OCI-LY1 (cell line): ENCODE results near the gene NPIPB8.
"Not testable (repeated sequence)": the region's sequence is repeated elsewhere in the genome, so short reads cannot be mapped to it uniquely, and the experiment has no call there.

Experiments used
- H2AFZ ChIP-seq: fragments of 200-600 bp; sonication (generic), shearing (Covaris generic); 2 replicates; pipeline ENCODE4 v1.6.0; 2014; ENCODE audit warnings: antibody characterized with exemption, mild to moderate bottlenecking, low read length
- H3F3A ChIP-seq: fragments of 200-600 bp; sonication (generic), shearing (Covaris generic); 2 replicates; pipeline ENCODE4 v1.6.0; 2014; ENCODE audit warnings: mild to moderate bottlenecking, antibody characterized with exemption, low read length, moderate library complexity; ENCODE audit not compliant: insufficient read depth
- H3K27ac ChIP-seq: fragments of 200-600 bp; sonication (generic); 2 replicates; pipeline ENCODE4 v1.5.1; 2014; ENCODE audit warnings: low read length, mixed run types, mild to moderate bottlenecking, low read depth; ENCODE audit not compliant: poor library complexity, severe bottlenecking
- H3K27me3 ChIP-seq: fragments of 200-600 bp; sonication (generic); 2 replicates; pipeline ENCODE4 v1.6.0; 2014; ENCODE audit warnings: antibody characterized with exemption, mild to moderate bottlenecking, low read length, moderate library complexity; ENCODE audit not compliant: insufficient read depth
- H3K36me3 ChIP-seq: fragments of 200-600 bp; sonication (generic); 2 replicates; pipeline ENCODE4 v1.6.1; 2014; ENCODE audit warnings: mild to moderate bottlenecking, antibody characterized with exemption, low read length, moderate library complexity, mixed read lengths; ENCODE audit not compliant: insufficient read depth
- H3K4me1 ChIP-seq: fragments of 200-600 bp; sonication (generic); 2 replicates; pipeline ENCODE4 v1.5.1; 2014; ENCODE audit warnings: mild to moderate bottlenecking, low read length, moderate library complexity; ENCODE audit not compliant: insufficient read depth, severe bottlenecking
- H3K4me2 ChIP-seq: fragments of 200-600 bp; sonication (generic), shearing (Covaris generic); 2 replicates; pipeline ENCODE4 v1.6.1; 2014; ENCODE audit warnings: low read length
- H3K4me3 ChIP-seq: fragments of 200-600 bp; sonication (generic); 2 replicates; pipeline ENCODE4 v1.5.1; 2014; ENCODE audit warnings: low read length, low read depth, mild to moderate bottlenecking, mixed read lengths; ENCODE audit not compliant: poor library complexity, severe bottlenecking
- H3K79me2 ChIP-seq: fragments of 200-600 bp; shearing (Covaris generic); 2 replicates; pipeline ENCODE4 v1.6.1; 2016; ENCODE audit warnings: mixed run types, low read length, mixed read lengths; ENCODE audit not compliant: insufficient read depth
- H3K9ac ChIP-seq: fragments of 200-600 bp; sonication (generic), shearing (Covaris generic); 2 replicates; pipeline ENCODE4 v1.6.1; 2014; ENCODE audit warnings: mild to moderate bottlenecking, low read length, mixed read lengths
- H3K9me2 ChIP-seq: fragments of 200-600 bp; sonication (generic), shearing (Covaris generic); 2 replicates; pipeline ENCODE4 v1.6.1; 2014; ENCODE audit warnings: low read depth, mild to moderate bottlenecking, low read length, mixed read lengths
- H3K9me3 ChIP-seq: fragments of 200-600 bp; shearing (Covaris generic); 2 replicates; pipeline ENCODE4 v1.6.1; 2014; ENCODE audit warnings: low read length, mixed read lengths
- H4K20me1 ChIP-seq: fragments of 200-600 bp; sonication (generic), shearing (Covaris generic); 2 replicates; pipeline ENCODE4 v1.6.0; 2016; ENCODE audit warnings: mild to moderate bottlenecking, low read length; ENCODE audit not compliant: insufficient read depth
- CTCF ChIP-seq: fragments of 200-600 bp; sonication (generic), shearing (Covaris generic); IDR thresholded peaks from 2 replicates; pipeline ENCODE4 v1.5.1; 2017; ENCODE audit warnings: mild to moderate bottlenecking, antibody characterized with exemption, low read length, moderate library complexity, mixed read lengths
- EZH2 ChIP-seq: fragments of 200-600 bp; sonication (generic), shearing (Covaris generic); IDR thresholded peaks from 2 replicates; pipeline ENCODE4 v1.8.0; 2017; ENCODE audit warnings: borderline replicate concordance, mixed run types, mild to moderate bottlenecking, antibody characterized with exemption, low read length, moderate library complexity, mixed read lengths

Gene NPIPB8

GRCh38 chr16:28621481-28622155 is 16.2 kb upstream of the NPIPB8 start:
- no peak overlapping the region for H3K9ac ChIP-seq
- H3K9me3 ChIP-seq = no peaks in the 10 kb centered on the region
- H2AFZ ChIP-seq = no peak overlapping the region
- no peak for TF ChIP-seq CTCF
- no peak for TF ChIP-seq EZH2
- no peak overlapping the region for H3K4me3 ChIP-seq
- no peaks in the 10 kb centered on the region for H3K9me2 ChIP-seq
- H3K36me3 ChIP-seq = no peaks in the 10 kb centered on the region
- H3K27ac ChIP-seq = no peak overlapping the region
- H3K4me1 ChIP-seq = peaks cover 11% of the 10 kb centered on the region
- H3K79me2 ChIP-seq = no peaks in the 10 kb centered on the region
- no peaks in the 10 kb centered on the region for H4K20me1 ChIP-seq
- no peaks in the 10 kb centered on the region for H3K27me3 ChIP-seq
- no peaks in the 10 kb centered on the region for H3F3A ChIP-seq
- H3K4me2 ChIP-seq = no peak overlapping the region

- H3K79me2 ChIP-seq, H3K9ac ChIP-seq, H3K4me1 ChIP-seq, H3K27me3 ChIP-seq, H2AFZ ChIP-seq, H3F3A ChIP-seq, H3K36me3 ChIP-seq, H3K9me2 ChIP-seq, H3K9me3 ChIP-seq, H3K4me2 ChIP-seq, H3K27ac ChIP-seq, H3K4me3 ChIP-seq, H4K20me1 ChIP-seq: not testable (repeated sequence)
Observed at GRCh38 chr16:28622532-28623171, 15.2 kb upstream of the NPIPB8 start.

GRCh38 chr16:28623172-28623711 is 14.6 kb upstream of the NPIPB8 start:
- H4K20me1 ChIP-seq = no peaks in the 10 kb centered on the region
- no peaks in the 10 kb centered on the region for H3K36me3 ChIP-seq
- H3K9me2 ChIP-seq = no peaks in the 10 kb centered on the region
- no peaks in the 10 kb centered on the region for H3K27me3 ChIP-seq
- H3K4me3 ChIP-seq = peak overlapping the region; percentile 37
- H3K9ac ChIP-seq = no peak overlapping the region
- H3K79me2 ChIP-seq = no peaks in the 10 kb centered on the region
- H3K9me3 ChIP-seq = no peaks in the 10 kb centered on the region
- H3K4me1 ChIP-seq = no peaks in the 10 kb centered on the region
- H3K4me2 ChIP-seq = peak overlapping the region; percentile 34; the same call in 1 of the 2 replicates
- no peaks in the 10 kb centered on the region for H3F3A ChIP-seq
- TF ChIP-seq CTCF (no peak), EZH2 (no peak)
- no peak overlapping the region for H3K27ac ChIP-seq
- no peak overlapping the region for H2AFZ ChIP-seq

- not testable (repeated sequence) for H4K20me1 ChIP-seq, H3K9me3 ChIP-seq, H3K9ac ChIP-seq, H3K27me3 ChIP-seq, H3F3A ChIP-seq, H3K4me3 ChIP-seq, H3K36me3 ChIP-seq, H3K9me2 ChIP-seq, H3K27ac ChIP-seq, H3K4me2 ChIP-seq, H3K79me2 ChIP-seq, H3K4me1 ChIP-seq, H2AFZ ChIP-seq
Observed at GRCh38 chr16:28630905-28631304, 7.0 kb upstream of the NPIPB8 start.

GRCh38 chr16:28636093-28636823 is 1.6 kb upstream of the NPIPB8 start:
- H4K20me1 ChIP-seq = not testable (repeated sequence)

GRCh38 chr16:28638359-28638758 is 494 bp downstream of the NPIPB8 start:
- not testable (repeated sequence) for H4K20me1 ChIP-seq, H3K9me3 ChIP-seq, H3K79me2 ChIP-seq, H3K36me3 ChIP-seq, H3K4me2 ChIP-seq, H3K4me3 ChIP-seq, H3K4me1 ChIP-seq, H3K9ac ChIP-seq, H3F3A ChIP-seq, H2AFZ ChIP-seq, H3K27ac ChIP-seq, H3K9me2 ChIP-seq, H3K27me3 ChIP-seq

More at GRCh38 chr16:28636093-28636823, 1.6 kb upstream of the NPIPB8 start:
- H3K9me2 ChIP-seq, H3K9me3 ChIP-seq, H3K27me3 ChIP-seq, H3K4me2 ChIP-seq, H2AFZ ChIP-seq, H3K27ac ChIP-seq, H3K4me3 ChIP-seq, H3K4me1 ChIP-seq, H3K79me2 ChIP-seq, H3F3A ChIP-seq, H3K36me3 ChIP-seq, H3K9ac ChIP-seq: not testable (repeated sequence)
